ENCODE data around the gene ATF1.

GRCh38 chr12:50778663-50779590, 15.0 kb downstream of the ATF1 start:
- TF ChIP-seq, protein P1, sequence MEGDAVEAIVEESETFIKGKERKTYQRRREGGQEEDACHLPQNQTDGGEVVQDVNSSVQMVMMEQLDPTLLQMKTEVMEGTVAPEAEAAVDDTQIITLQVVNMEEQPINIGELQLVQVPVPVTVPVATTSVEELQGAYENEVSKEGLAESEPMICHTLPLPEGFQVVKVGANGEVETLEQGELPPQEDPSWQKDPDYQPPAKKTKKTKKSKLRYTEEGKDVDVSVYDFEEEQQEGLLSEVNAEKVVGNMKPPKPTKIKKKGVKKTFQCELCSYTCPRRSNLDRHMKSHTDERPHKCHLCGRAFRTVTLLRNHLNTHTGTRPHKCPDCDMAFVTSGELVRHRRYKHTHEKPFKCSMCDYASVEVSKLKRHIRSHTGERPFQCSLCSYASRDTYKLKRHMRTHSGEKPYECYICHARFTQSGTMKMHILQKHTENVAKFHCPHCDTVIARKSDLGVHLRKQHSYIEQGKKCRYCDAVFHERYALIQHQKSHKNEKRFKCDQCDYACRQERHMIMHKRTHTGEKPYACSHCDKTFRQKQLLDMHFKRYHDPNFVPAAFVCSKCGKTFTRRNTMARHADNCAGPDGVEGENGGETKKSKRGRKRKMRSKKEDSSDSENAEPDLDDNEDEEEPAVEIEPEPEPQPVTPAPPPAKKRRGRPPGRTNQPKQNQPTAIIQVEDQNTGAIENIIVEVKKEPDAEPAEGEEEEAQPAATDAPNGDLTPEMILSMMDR (IDR thresholded peaks at IDR 0.05) = no peak
- peak in 2 of 3 donors; percentile 48 to 49 for TF ChIP-seq POLR2AphosphoS5 (IDR thresholded peaks at IDR 0.05)

All from transverse colon (tissue), 4 donors.